Testis (tissue), 2 donors: ENCODE results near the gene SPARC.

Source experiments
- CTCF ChIP-seq, 3 experiments: fragments of 450-650 bp in 2 of 3; fragments of 200-600 bp in 1 of 3; sonication (generic) in 1 of 3; IDR thresholded peaks; one replicate each; pipeline ENCODE4 v1.5.1; 2016 to 2019; ENCODE audit warnings: antibody characterized with exemption in 3 of 3, mild to moderate bottlenecking in 2 of 3, moderate library complexity in 1 of 3
- POLR2A ChIP-seq: fragments of 450-650 bp; IDR thresholded peaks from one replicate; pipeline ENCODE4 v1.6.1; 2017; ENCODE audit warnings: antibody characterized with exemption, mild to moderate bottlenecking, moderate library complexity

- no peak for TF ChIP-seq POLR2A
- no peak for TF ChIP-seq CTCF (IDR thresholded peaks at IDR 0.05)
Observed at GRCh38 chr5:151680944-151681427, 5.7 kb downstream of the SPARC start.
